Measurements from ENCODE around the gene FAF1.

DNA sequence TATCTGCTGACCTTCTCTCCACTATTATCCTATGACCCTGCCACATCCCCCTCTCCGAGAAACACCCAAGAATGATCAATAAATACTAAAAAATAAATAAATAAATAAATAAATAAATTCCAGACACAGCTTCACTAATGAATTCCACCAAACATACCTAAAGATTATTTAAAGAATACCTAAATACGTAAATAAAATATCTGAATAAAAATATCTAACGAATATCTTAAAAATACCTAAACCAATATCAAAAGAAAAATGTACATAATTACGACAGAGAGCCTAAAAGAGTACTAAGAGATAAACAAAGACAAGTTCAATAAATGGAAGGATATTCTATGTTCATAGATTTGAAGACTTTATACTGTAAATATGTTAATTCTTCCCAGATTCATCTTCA is 132.5 kb downstream of the FAF1 start:
- TF ChIP-seq, protein P1, sequence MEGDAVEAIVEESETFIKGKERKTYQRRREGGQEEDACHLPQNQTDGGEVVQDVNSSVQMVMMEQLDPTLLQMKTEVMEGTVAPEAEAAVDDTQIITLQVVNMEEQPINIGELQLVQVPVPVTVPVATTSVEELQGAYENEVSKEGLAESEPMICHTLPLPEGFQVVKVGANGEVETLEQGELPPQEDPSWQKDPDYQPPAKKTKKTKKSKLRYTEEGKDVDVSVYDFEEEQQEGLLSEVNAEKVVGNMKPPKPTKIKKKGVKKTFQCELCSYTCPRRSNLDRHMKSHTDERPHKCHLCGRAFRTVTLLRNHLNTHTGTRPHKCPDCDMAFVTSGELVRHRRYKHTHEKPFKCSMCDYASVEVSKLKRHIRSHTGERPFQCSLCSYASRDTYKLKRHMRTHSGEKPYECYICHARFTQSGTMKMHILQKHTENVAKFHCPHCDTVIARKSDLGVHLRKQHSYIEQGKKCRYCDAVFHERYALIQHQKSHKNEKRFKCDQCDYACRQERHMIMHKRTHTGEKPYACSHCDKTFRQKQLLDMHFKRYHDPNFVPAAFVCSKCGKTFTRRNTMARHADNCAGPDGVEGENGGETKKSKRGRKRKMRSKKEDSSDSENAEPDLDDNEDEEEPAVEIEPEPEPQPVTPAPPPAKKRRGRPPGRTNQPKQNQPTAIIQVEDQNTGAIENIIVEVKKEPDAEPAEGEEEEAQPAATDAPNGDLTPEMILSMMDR (IDR thresholded peaks at IDR 0.05; ENCODE audit: low read depth, low read length) = no peak
- TF ChIP-seq EZH2phosphoT487 (IDR thresholded peaks at IDR 0.05; ENCODE audit: low read depth) = no peak

Measured in OCI-LY3 (cell line).